DOHH2 (cell line): ENCODE results near the gene ABHD17C.

Source experiments
- H3F3A ChIP-seq: fragments of 200-600 bp; sonication (generic), shearing (Covaris generic); 2 replicates; pipeline ENCODE4 v1.6.0; 2016; ENCODE audit warnings: antibody characterized with exemption, mild to moderate bottlenecking; ENCODE audit not compliant: control insufficient read depth, insufficient read depth
- H3K27ac ChIP-seq: fragments of 200-600 bp; sonication (generic); 2 replicates; pipeline ENCODE4 v1.5.1; 2014; ENCODE audit warnings: low read depth, mild to moderate bottlenecking, low read length, moderate library complexity
- H3K27me3 ChIP-seq: fragments of 200-600 bp; sonication (generic); 2 replicates; pipeline ENCODE4 v1.6.1; 2014; ENCODE audit warnings: mild to moderate bottlenecking, low read length, mixed read lengths; ENCODE audit not compliant: control insufficient read depth
- H3K36me3 ChIP-seq: fragments of 200-600 bp; sonication (generic); 2 replicates; pipeline ENCODE4 v1.6.1; 2014; ENCODE audit warnings: mild to moderate bottlenecking, low read length, moderate library complexity, mixed read lengths; ENCODE audit not compliant: control insufficient read depth
- H3K4me1 ChIP-seq: fragments of 200-600 bp; sonication (generic); 2 replicates; pipeline ENCODE4 v1.6.1; 2014; ENCODE audit warnings: mild to moderate bottlenecking, low read length, mixed read lengths; ENCODE audit not compliant: control insufficient read depth
- H3K4me2 ChIP-seq: fragments of 200-600 bp; sonication (generic); 2 replicates; pipeline ENCODE4 v1.6.0; 2014; ENCODE audit warnings: mild to moderate bottlenecking, low read length, moderate library complexity
- H3K4me3 ChIP-seq: fragments of 200-600 bp; sonication (generic); 2 replicates; pipeline ENCODE4 v1.5.1; 2014; ENCODE audit warnings: mild to moderate bottlenecking, low read length, mixed read lengths
- H3K79me2 ChIP-seq: fragments of 200-600 bp; sonication (generic); 2 replicates; pipeline ENCODE4 v1.6.1; 2014; ENCODE audit warnings: mild to moderate bottlenecking, low read length, mixed read lengths; ENCODE audit not compliant: control insufficient read depth
- H3K9me2 ChIP-seq: fragments of 200-600 bp; sonication (generic); replicated peaks from 2 replicates; pipeline ENCODE4 v1.6.1; 2014; ENCODE audit warnings: mild to moderate bottlenecking, low read length, mixed read lengths; ENCODE audit not compliant: control insufficient read depth
- H3K9me3 ChIP-seq: fragments of 200-600 bp; sonication (generic); 2 replicates; pipeline ENCODE4 v1.6.1; 2014; ENCODE audit warnings: antibody characterized with exemption, low read length, mixed read lengths; ENCODE audit not compliant: control insufficient read depth, insufficient read depth
- H4K20me1 ChIP-seq: fragments of 200-600 bp; sonication (generic); 2 replicates; pipeline ENCODE4 v1.6.0; 2014; ENCODE audit warnings: low read depth, mild to moderate bottlenecking, antibody characterized with exemption, low read length, moderate library complexity; ENCODE audit not compliant: control insufficient read depth, insufficient read depth
- CTCF ChIP-seq: fragments of 200-600 bp; sonication (generic); IDR thresholded peaks from one replicate; pipeline ENCODE4 v1.5.1; 2014; ENCODE audit warnings: antibody characterized with exemption, mild to moderate bottlenecking, low read depth, low read length; ENCODE audit not compliant: poor library complexity, severe bottlenecking
- EZH2phosphoT487 ChIP-seq: fragments of 200-600 bp; sonication (generic); IDR thresholded peaks from 2 replicates; pipeline ENCODE4 v1.6.1; 2017; ENCODE audit warnings: borderline replicate concordance, mild to moderate bottlenecking, antibody characterized with exemption, low read length, moderate library complexity, mixed read lengths

ABHD17C gene

DNA sequence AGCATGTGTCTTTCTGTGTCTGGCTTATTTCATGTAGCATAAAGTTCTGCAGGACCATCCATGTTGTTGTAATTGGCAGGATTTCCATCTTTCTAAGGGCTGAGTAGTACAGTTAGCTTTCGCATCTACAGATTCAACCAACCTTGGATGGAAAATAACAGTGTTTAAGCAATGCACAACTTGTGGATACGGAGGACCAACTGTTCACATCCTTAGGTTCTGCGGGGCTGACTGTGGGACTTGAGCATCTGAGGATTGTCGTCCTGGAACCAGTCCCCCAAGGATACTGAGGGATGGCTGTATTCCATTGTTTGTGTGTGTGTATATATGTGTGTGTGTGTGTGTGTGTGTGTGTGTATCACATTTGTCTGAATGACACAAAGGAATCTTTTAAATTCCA is 27.7 kb downstream of the ABHD17C start:
- no peaks in the 10 kb centered on the region for H3K79me2 ChIP-seq
- TF ChIP-seq EZH2phosphoT487, result no peak
- TF ChIP-seq CTCF, result no peak
- no peak overlapping the region for H3K27ac ChIP-seq
- H3K27me3 ChIP-seq, result no peaks in the 10 kb centered on the region
- H3K4me3 ChIP-seq, result no peak overlapping the region
- no peaks in the 10 kb centered on the region for H4K20me1 ChIP-seq
- H3K9me3 ChIP-seq, result no peaks in the 10 kb centered on the region
- H3K4me1 ChIP-seq, result no peaks in the 10 kb centered on the region
- H3K9me2 ChIP-seq, result no peaks in the 10 kb centered on the region
- no peaks in the 10 kb centered on the region for H3K36me3 ChIP-seq
- no peak overlapping the region for H3K4me2 ChIP-seq
- H3F3A ChIP-seq, result no peaks in the 10 kb centered on the region

DNA sequence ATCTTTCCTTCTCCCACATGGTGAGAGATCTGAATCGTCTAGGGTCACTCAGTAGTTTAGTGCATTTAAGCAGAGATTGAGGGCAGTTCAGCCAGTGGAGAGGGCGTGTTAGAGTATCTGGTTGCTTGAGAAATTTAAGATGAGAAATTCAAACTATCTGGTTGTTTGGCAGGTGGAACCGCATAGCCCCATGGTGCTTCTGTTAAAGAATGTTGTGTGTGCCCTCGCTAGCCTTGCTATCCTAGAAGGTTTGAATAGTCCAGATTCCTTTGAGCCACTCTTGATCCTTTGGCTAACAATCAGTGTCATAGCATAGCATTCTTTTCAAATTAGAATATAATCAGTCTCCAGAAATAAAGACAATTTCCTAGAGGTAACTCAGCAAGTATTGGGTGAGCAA is 32.1 kb downstream of the ABHD17C start:
- H3K36me3 ChIP-seq, result no peaks in the 10 kb centered on the region
- no peaks in the 10 kb centered on the region for H3K9me2 ChIP-seq
- no peaks in the 10 kb centered on the region for H3K27me3 ChIP-seq
- H3F3A ChIP-seq, result no peaks in the 10 kb centered on the region
- H3K4me3 ChIP-seq, result no peak overlapping the region
- H3K9me3 ChIP-seq, result no peaks in the 10 kb centered on the region
- no peaks in the 10 kb centered on the region for H3K79me2 ChIP-seq
- no peaks in the 10 kb centered on the region for H3K4me1 ChIP-seq
- TF ChIP-seq CTCF (no peak), EZH2phosphoT487 (no peak)
- H3K4me2 ChIP-seq, result no peak overlapping the region
- no peaks in the 10 kb centered on the region for H4K20me1 ChIP-seq
- H3K27ac ChIP-seq, result no peak overlapping the region

DNA sequence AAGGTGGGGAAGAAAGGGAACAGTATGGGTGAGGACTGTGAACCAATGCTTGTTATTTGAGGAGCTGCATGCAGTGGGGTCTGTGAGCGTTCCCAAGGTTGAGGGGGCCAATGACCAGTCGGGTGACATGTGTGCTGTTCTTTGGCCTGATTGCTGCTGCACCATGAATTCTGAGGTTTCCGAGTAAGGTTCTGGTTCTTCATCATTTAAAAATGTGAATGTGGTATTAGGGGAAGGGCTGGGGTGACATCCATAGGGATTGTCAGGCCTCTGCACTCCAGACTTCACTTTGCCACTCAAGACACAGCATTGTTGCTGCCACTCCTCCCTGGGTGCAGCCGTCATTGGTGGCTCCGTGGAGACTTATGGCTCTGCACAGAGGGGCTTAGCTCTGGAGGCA is 32.5 kb downstream of the ABHD17C start:
- H3K4me3 ChIP-seq, result no peak overlapping the region
- no peaks in the 10 kb centered on the region for H3K27me3 ChIP-seq
- no peak overlapping the region for H3K4me2 ChIP-seq
- H3F3A ChIP-seq, result no peaks in the 10 kb centered on the region
- no peaks in the 10 kb centered on the region for H3K9me2 ChIP-seq
- no peaks in the 10 kb centered on the region for H3K9me3 ChIP-seq
- no peaks in the 10 kb centered on the region for H3K36me3 ChIP-seq
- H3K27ac ChIP-seq, result no peak overlapping the region
- H3K4me1 ChIP-seq, result no peaks in the 10 kb centered on the region
- TF ChIP-seq CTCF, result no peak
- no peak for TF ChIP-seq EZH2phosphoT487
- no peaks in the 10 kb centered on the region for H4K20me1 ChIP-seq
- no peaks in the 10 kb centered on the region for H3K79me2 ChIP-seq

- Histone ChIP-seq H3K36me3 (no peaks in the 10 kb centered on the region), H3K9me3 (no peaks in the 10 kb centered on the region), H3F3A (no peaks in the 10 kb centered on the region), H3K27me3 (no peaks in the 10 kb centered on the region), H3K9me2 (no peaks in the 10 kb centered on the region), H3K4me1 (no peaks in the 10 kb centered on the region), H3K79me2 (no peaks in the 10 kb centered on the region), H3K4me2 (no peak overlapping the region), H3K27ac (no peak overlapping the region), H3K4me3 (no peak overlapping the region), H4K20me1 (no peaks in the 10 kb centered on the region)
- TF ChIP-seq CTCF (no peak), EZH2phosphoT487 (no peak)
These were observed 35.3 kb downstream of the ABHD17C start for GRCh38 chr15:80730387-80730786.
